ENCODE data around the gene SLCO2A1.

The SLCO2A1 gene

GRCh38 chr3:133949438-133949837, 80.3 kb downstream of the SLCO2A1 start:
- no peak overlapping the region for H3K4me3 ChIP-seq (ENCODE audit: low read depth, low read length)
- TF ChIP-seq CTCF (IDR thresholded peaks at IDR 0.05; ENCODE audit: insufficient read depth, low read depth, low read length, missing control alignments): no peak
- DNase-seq (ENCODE audit: low read depth): no peak

- TF ChIP-seq CTCF (IDR thresholded peaks at IDR 0.05; ENCODE audit: insufficient read depth, low read depth, low read length, missing control alignments): no peak
- no peak for DNase-seq (ENCODE audit: low read depth)
- H3K4me3 ChIP-seq (ENCODE audit: low read depth, low read length): no peak overlapping the region
These were observed 80.7 kb downstream of the SLCO2A1 start for GRCh38 chr3:133948996-133949395.

- no peak for TF ChIP-seq CTCF (IDR thresholded peaks at IDR 0.05; ENCODE audit: insufficient read depth, low read depth, low read length, missing control alignments)
- H3K4me3 ChIP-seq (ENCODE audit: low read depth, low read length): no peak overlapping the region
- no peak for DNase-seq (ENCODE audit: low read depth)
These were observed 81.5 kb downstream of the SLCO2A1 start for GRCh38 chr3:133948131-133948810.

- no peak overlapping the region for H3K4me3 ChIP-seq (ENCODE audit: low read depth, low read length)
- DNase-seq (ENCODE audit: low read depth): no peak
- TF ChIP-seq CTCF (IDR thresholded peaks at IDR 0.05; ENCODE audit: insufficient read depth, low read depth, low read length, missing control alignments): no peak
These were observed 84.2 kb downstream of the SLCO2A1 start for GRCh38 chr3:133945381-133946095.

- TF ChIP-seq CTCF (IDR thresholded peaks at IDR 0.05; ENCODE audit: insufficient read depth, low read depth, low read length, missing control alignments): no peak
- H3K4me3 ChIP-seq (ENCODE audit: low read depth, low read length): no peak overlapping the region
- DNase-seq (ENCODE audit: low read depth): no peak
These were observed 84.9 kb downstream of the SLCO2A1 start for GRCh38 chr3:133944641-133945380.

GRCh38 chr3:133944181-133944580, 85.5 kb downstream of the SLCO2A1 start:
- H3K4me3 ChIP-seq (ENCODE audit: low read depth, low read length): no peak overlapping the region
- TF ChIP-seq CTCF (IDR thresholded peaks at IDR 0.05; ENCODE audit: insufficient read depth, low read depth, low read length, missing control alignments): no peak
- DNase-seq (ENCODE audit: low read depth): no peak
